Activated T-helper 1 cell treated with anti-CD3 and anti-CD28 coated beads, Interleukin-12 subunit alpha, Interleukin-12 subunit beta, Interleukin-2, Interleukin-4 antibody, amounts not matched to agents 30 ng/mL and 10 ng/mL and 1 ng/mL, durations not matched to agents 14 hours and 24 hours and 36 hours (primary cell): ENCODE results near the gene CST6. TPM values are rescaled to one million over a fixed set of nuclear protein-coding genes. Genes with fewer than 3 reads are reported as not detected.

Experiments used
- DNase-seq: peaks from one replicate; pipeline ENCODE4 v3.0.0; 2021; ENCODE audit warnings: low spot score
- H3K27ac Mint-ChIP-seq: one replicate; pipeline ENCODE4 v1.8.0; 2021; ENCODE audit warnings: mild to moderate bottlenecking, mixed read lengths
- H3K27me3 Mint-ChIP-seq: one replicate; pipeline ENCODE4 v1.8.0; 2022; ENCODE audit warnings: mild to moderate bottlenecking, moderate library complexity, mixed read lengths; ENCODE audit not compliant: insufficient read depth
- H3K36me3 Mint-ChIP-seq: one replicate; pipeline ENCODE4 v1.8.0; 2021; ENCODE audit warnings: low read depth, mixed read lengths
- H3K4me1 Mint-ChIP-seq: one replicate; pipeline ENCODE4 v1.8.0; 2021; ENCODE audit warnings: low read depth, mixed read lengths
- H3K4me3 Mint-ChIP-seq: one replicate; pipeline ENCODE4 v1.8.0; 2021; ENCODE audit warnings: mild to moderate bottlenecking, moderate library complexity, mixed read lengths
- H3K9me3 Mint-ChIP-seq: one replicate; pipeline ENCODE4 v1.8.0; 2021; ENCODE audit warnings: mixed read lengths
- intact Hi-C: fragments of 100-400 bp; cut with micrococcal nuclease; formaldehyde crosslinking; loops from one replicate; pipeline ENCODE4 v1.15.1; 2024
- total RNA-seq: library from RNA; stranded (reverse); gene quantifications from 2 replicates; pipeline ENCODE4 v1.2.3, GENCODE V29; 2022

Gene CST6
- total RNA-seq, 1 donor from 2014 or later = 1.7 TPM

DNA sequence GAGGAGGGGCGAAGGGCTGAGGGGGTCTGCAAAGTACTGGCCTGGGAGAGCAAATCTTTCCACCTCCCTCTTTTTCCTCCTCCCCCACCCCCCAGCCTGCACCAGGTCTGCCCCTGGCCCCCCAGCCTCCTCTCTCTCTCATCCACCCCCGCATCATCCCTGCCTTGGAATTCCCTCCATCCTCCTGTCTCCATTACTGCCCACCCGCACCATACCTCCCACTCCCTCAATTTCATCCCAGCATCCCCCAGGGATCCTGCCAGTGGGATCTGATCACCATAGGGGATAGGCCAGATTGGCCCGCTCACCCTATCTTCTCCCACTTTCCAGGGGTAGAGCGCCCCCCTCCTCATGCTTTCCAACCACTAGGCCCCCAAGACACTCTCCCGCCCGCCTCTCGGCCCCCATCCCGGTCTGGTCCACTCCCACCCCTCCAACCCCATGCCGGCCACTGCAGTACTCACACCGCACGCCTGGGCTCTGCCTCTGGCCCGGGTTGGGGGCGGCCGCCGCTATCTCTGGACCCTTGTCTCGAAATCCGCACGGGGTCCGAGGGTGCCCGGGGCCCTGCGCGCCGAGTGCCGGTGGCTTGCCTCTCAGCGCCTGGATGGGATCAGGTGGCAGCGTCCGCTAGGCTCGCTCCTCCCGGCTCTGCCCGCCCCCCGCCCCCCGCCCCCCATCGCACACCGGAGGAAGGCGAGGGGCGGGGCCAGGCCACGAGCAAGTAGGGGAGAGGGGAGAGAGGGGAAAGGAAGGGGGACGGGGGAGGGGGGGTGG, 36.9 kb downstream of the CST6 start, which contains the start of gene GAL3ST3:
Gene GAL3ST3 (minus strand): TSS at position 615 of the 777 bp plus-strand sequence. CDS start 3,746 bp downstream, outside the sequence.
- no peak for DNase-seq
- intact Hi-C loops = no loop called here
- Mint-ChIP-seq H3K27ac (no peak within 1 kb of the TSS), H3K9me3 (no peaks in the 10 kb centered on the region), H3K27me3 (peaks cover 7% of the 10 kb centered on the region), H3K4me3 (no peak within 1 kb of the TSS), H3K4me1 (peaks cover 39% of the 10 kb centered on the region), H3K36me3 (peaks cover 10% of the 10 kb centered on the region)

DNA sequence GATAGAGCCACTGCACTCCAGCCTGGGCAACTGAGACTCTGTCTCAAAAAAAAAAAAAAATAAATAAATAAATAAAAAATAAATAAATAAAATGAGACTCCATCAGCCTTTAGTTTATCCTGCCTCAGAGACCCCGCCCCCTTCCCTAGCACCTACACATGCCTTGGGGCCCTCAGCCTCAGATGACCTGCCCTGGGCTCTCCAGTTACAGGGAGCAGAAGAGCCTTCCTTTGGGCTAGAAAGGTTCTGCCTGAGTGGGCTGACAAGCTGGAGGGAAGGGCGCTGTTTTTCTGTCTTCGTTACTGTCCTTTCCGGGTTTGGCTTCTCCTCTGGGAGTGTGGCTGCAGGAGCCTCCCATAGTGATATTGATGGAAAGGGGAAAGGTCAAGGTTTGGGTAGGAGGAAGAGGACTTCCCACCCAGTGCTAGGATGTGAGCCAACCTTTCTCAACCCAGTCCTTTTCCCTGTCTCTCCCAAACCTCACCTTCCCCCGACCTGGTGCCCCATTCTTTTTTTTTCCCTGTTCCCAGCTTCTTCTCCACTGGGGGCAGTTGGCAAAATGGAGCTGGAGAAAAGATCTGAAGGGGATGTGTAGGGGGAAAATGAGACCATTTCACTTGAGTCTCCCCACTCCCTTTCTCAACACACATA, 38.9 kb downstream of the CST6 start:
- Mint-ChIP-seq H3K36me3 (peaks cover 20% of the 10 kb centered on the region), H3K4me1 (peaks cover 35% of the 10 kb centered on the region), H3K4me3 (peak overlapping the region; percentile 100), H3K9me3 (no peaks in the 10 kb centered on the region), H3K27ac (peak overlapping the region; percentile 83), H3K27me3 (peaks cover 4% of the 10 kb centered on the region)
- intact Hi-C loops = loop anchor here (5.0 to 10.0 kb wide), 2 partner anchors 158 to 294 kb away; partner anchors contain the start of genes B4GAT1, BRMS1 and CCDC85B
- DNase-seq = no peak

DNA sequence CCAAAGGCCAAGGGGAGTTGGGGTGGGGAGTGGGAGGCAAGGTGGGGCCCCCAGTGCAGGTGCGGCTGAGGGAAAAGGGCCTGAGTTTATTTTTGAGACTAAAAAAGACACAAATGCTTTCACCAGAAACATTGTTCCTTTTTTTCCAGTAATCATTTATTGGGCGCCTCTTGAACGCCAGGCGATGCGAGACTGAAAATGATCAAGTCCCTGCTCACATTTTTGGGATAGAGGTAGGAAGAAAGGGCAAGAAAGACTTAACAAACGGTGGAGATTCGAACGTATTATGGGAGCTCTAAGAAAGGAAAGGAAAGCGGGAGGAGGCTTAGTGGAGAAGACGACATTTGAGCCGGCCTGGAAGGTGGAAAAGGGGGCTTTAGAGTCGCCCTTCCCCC, 39.6 kb downstream of the CST6 start:
- no peak for DNase-seq
- Mint-ChIP-seq H3K36me3 (peaks cover 23% of the 10 kb centered on the region), H3K9me3 (no peaks in the 10 kb centered on the region), H3K4me1 (peaks cover 33% of the 10 kb centered on the region), H3K27ac (peak overlapping the region; percentile 83), H3K4me3 (peak overlapping the region; percentile 100), H3K27me3 (peaks cover 4% of the 10 kb centered on the region)
- intact Hi-C loops = loop anchor here (5.0 to 10.0 kb wide), 2 partner anchors 159 to 293 kb away; partner anchors contain the start of genes B4GAT1, BRMS1 and CCDC85B

DNA sequence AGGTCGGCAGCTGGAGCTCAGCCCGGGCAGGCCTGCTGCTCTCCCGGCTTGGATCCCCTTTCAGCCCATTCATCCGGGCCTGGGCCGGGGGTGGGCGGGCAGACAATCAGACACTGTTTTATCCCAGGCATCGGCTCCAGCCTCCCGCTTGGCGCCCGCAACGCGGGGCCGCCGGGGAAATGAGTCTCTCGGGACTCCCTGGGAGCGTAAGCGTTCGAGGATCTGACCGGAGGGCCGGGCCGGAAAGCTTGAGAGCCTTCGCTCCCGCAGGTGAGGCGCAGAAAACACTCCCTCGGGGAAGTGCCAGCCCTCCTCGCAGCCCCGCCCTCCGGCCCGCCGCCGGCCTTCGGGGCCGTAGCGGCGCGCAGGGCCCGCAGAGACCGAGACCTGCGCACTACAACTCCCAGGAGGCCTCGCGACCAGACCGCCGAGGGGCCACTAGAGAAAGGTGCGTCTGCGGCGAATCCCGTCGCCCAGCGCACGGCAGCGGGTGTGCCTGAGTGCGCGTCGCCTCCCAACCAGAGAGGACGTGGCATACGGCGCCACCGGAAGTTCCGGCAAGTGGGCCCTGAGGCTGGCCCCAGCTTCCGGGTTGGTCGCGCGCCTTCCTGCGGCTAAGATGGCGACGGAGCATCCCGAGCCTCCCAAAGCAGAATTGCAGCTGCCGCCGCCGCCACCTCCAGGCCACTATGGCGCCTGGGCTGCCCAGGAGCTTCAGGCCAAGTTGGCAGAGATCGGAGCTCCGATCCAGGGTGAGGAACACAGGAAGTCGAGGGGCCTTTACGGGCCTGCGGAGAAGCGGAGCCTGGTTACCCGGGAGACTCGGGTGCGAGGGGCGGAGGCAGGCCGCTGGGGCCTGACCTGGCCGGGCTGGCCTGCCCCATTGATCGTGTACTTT, 40.2 kb downstream of the CST6 start, which contains the start of gene SF3B2:
Gene SF3B2 (plus strand): TSS at position 599 of the 898 bp plus-strand sequence. CDS start 21 bp downstream, at position 620.
- Mint-ChIP-seq H3K4me1 (peaks cover 33% of the 10 kb centered on the region), H3K27me3 (peaks cover 4% of the 10 kb centered on the region), H3K9me3 (no peaks in the 10 kb centered on the region), H3K27ac (peak within 1 kb of the TSS; percentile 97), H3K4me3 (peak within 1 kb of the TSS; percentile 100), H3K36me3 (peaks cover 28% of the 10 kb centered on the region)
- peak; percentile 97 for DNase-seq
- intact Hi-C loops = loop anchor here (1.0 to 10.0 kb wide), 6 partner anchors 17 to 293 kb away; partner anchors contain the start of genes B4GAT1, BANF1, BRMS1 and CCDC85B

DNA sequence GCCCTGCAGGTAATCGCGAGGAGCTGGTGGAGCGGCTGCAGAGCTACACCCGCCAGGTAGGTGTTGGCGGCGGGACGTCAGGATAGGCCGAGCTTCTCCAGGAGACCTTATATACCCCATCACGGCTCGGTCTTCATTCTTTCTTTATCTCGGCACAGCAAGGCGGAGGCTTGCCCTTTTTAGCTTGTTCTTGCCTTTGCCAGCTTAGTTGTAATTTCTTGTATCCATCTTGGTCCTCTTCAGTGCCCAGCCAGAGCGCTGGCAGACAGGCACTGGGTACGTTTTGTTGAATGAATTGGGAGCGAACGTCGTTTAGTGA, 40.8 kb downstream of the CST6 start:
- Mint-ChIP-seq H3K4me1 (peaks cover 33% of the 10 kb centered on the region), H3K27me3 (peaks cover 4% of the 10 kb centered on the region), H3K9me3 (no peaks in the 10 kb centered on the region), H3K36me3 (peaks cover 34% of the 10 kb centered on the region), H3K4me3 (peak overlapping the region; percentile 100), H3K27ac (peak overlapping the region; percentile 97)
- intact Hi-C loops = loop anchor here (1.0 to 10.0 kb wide), 6 partner anchors 17 to 292 kb away; partner anchors contain the start of genes B4GAT1, BANF1, BRMS1 and CCDC85B
- DNase-seq = no peak

DNA sequence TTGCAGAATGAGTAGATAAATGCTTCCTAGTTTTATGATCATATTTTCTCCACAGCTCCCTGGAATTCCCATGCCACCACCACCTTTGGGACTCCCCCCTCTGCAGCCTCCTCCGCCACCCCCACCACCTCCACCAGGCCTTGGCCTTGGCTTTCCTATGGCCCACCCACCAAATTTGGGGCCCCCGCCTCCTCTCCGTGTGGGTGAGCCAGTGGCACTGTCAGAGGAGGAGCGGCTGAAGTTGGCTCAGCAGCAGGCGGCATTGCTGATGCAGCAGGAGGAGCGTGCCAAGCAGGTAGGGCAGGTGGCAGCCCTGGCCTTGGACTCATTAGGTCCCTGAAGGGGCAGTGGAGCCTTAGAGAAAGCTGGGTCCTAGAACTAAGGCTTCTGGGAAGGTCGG, 43.2 kb downstream of the CST6 start:
- Mint-ChIP-seq H3K36me3 (peaks cover 48% of the 10 kb centered on the region), H3K27ac (no peak overlapping the region), H3K4me1 (peaks cover 39% of the 10 kb centered on the region)

DNA sequence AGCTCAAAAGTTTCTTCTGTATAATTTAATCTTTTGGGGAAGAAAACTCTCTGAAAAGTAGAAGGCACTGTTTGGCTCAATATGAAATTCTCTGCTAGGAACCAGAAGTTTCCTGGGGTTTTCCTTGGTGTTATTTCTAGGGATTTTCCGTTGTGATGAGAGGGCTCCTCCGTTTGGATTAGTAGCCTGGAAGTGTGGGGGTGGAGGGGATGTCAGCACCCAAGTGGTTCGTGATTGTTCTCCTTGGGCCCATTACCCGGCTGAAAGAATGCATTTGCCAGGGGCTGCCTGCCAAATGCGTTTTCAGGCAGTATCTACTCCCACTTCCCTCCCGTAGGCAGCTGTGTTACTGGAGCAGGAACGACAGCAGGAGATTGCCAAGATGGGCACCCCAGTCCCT, 44.7 kb downstream of the CST6 start:
- no peaks in the 10 kb centered on the region for H3K27me3 Mint-ChIP-seq
- H3K27ac Mint-ChIP-seq = no peak overlapping the region
- H3K9me3 Mint-ChIP-seq = no peaks in the 10 kb centered on the region
- no peak for DNase-seq
- peaks cover 42% of the 10 kb centered on the region for H3K4me1 Mint-ChIP-seq
- no peak overlapping the region for H3K4me3 Mint-ChIP-seq
- intact Hi-C loops = loop anchor here (10.0 kb wide), 1 partner anchor 288 kb away; the partner anchor contains the start of genes B4GAT1 and BRMS1
- peaks cover 60% of the 10 kb centered on the region for H3K36me3 Mint-ChIP-seq

More for the DNA sequence above, 43.2 kb downstream of the CST6 start:
- intact Hi-C loops = loop anchor here (10.0 kb wide), 1 partner anchor 290 kb away; the partner anchor contains the start of genes B4GAT1 and BRMS1
- H3K9me3 Mint-ChIP-seq = no peaks in the 10 kb centered on the region
- no peak for DNase-seq
- H3K4me3 Mint-ChIP-seq = no peak overlapping the region
- H3K27me3 Mint-ChIP-seq = no peaks in the 10 kb centered on the region

DNA sequence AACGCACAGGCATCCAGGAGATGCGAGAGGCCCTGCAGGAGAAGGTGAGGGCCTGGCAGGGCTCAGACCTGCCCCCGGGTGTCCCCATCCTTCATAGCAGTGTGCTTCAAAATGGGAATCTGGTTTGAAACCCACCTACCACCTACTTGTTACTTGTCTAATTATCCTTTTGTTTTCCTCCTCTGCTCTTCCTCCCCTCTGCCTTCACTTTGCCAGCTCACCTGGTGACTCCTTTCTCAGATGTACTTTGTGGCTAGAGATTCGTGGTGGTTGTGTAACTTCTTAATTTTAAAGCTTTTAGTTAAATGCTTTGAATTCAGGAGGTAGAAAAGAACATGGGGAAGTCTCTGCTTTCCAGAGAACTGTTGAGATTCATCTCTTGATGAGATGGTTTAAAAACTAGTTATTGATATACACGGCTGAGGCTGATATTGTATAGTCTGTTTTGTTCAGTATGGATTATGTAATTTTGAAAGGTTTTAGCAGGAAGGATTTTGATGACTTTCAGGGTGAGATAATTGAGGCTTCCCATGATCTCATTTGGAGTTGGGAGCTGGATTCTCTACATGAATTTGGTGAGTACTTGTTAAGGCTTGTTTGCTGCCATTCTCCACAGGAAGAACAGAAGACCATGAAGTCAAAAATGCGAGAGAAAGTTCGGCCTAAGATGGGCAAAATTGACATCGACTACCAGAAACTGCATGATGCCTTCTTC, 48.3 kb downstream of the CST6 start:
- no peaks in the 10 kb centered on the region for H3K9me3 Mint-ChIP-seq
- peak overlapping the region; percentile 3 for H3K27ac Mint-ChIP-seq
- peaks cover 42% of the 10 kb centered on the region for H3K4me1 Mint-ChIP-seq
- intact Hi-C loops = loop anchor here (10.0 kb wide), 1 partner anchor 285 kb away; the partner anchor contains the start of genes B4GAT1 and BRMS1
- no peak for DNase-seq
- H3K36me3 Mint-ChIP-seq = peaks cover 65% of the 10 kb centered on the region
- no peak overlapping the region for H3K4me3 Mint-ChIP-seq
- H3K27me3 Mint-ChIP-seq = no peaks in the 10 kb centered on the region

DNA sequence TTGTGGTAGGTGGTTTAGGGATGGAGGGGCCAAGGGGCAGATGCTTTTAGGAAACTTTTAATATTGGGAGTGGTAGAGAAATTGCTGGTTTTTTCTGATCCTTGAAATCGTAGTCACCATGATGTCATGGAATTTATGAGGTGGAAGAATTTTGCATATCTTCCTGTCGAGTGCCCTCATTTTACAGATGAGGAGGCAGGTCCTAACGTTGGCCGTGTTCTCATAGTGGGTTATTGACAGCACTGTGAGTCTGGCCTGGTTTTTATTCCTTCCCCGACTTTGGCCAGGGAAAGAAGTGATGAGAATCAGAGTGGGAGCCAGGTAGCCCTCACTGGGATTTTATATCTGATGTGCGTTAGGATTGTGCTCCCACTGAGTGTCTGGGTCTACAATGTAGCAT, 49.5 kb downstream of the CST6 start:
- Mint-ChIP-seq H3K27ac (peak overlapping the region; percentile 89), H3K4me3 (no peak overlapping the region), H3K4me1 (peaks cover 41% of the 10 kb centered on the region), H3K9me3 (no peaks in the 10 kb centered on the region), H3K27me3 (no peaks in the 10 kb centered on the region), H3K36me3 (peaks cover 63% of the 10 kb centered on the region)
- intact Hi-C loops = no loop called here
- DNase-seq = no peak

DNA sequence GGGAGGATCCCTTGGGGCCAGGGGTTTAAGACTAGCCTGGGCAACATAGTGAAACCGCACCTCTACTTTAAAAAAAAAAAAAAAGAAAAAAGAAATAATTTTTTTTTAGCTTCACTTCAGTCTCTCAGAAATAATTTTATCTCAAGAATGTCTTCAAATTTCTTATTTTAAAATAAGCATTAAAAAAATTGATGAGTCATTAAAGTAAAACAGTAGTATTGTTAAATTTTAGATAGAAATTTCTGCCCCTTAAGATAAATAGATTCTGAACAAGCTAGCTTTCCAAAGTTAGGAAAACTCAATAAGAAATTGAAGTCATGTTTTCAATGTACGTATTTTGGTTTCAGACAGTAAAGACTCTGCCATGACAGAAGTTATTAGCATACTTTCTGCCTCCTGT, 50.6 kb downstream of the CST6 start:
- DNase-seq = no peak
- no peak overlapping the region for H3K4me3 Mint-ChIP-seq
- peak overlapping the region; percentile 57 for H3K27ac Mint-ChIP-seq
- peaks cover 52% of the 10 kb centered on the region for H3K4me1 Mint-ChIP-seq
- H3K9me3 Mint-ChIP-seq = no peaks in the 10 kb centered on the region
- intact Hi-C loops = no loop called here
- no peaks in the 10 kb centered on the region for H3K27me3 Mint-ChIP-seq
- H3K36me3 Mint-ChIP-seq = peaks cover 65% of the 10 kb centered on the region
